Prostate gland (tissue), 2 donors: ENCODE data around the gene IRS2.

Source experiments
- CTCF ChIP-seq, 4 experiments: fragments of 200-600 bp in 2 of 4; fragments of 450-650 bp in 2 of 4; sonication (generic) in 2 of 4; IDR thresholded peaks; 1 replicate in 3 of 4; 2 replicates in 1 of 4; pipeline ENCODE4 v1.5.1; 2016 to 2019; ENCODE audit warnings: antibody characterized with exemption in 4 of 4, mild to moderate bottlenecking in 2 of 4, moderate library complexity in 2 of 4
- POLR2A ChIP-seq: fragments of 450-650 bp; IDR thresholded peaks from one replicate; pipeline ENCODE4 v1.6.1; 2016; ENCODE audit warnings: antibody characterized with exemption, mild to moderate bottlenecking

GRCh38 chr13:109741966-109742365 is 44.4 kb downstream of the IRS2 start:
- TF ChIP-seq CTCF (IDR thresholded peaks at IDR 0.05) (no peak), POLR2A (no peak)
